NCI-H2029 (cell line): ENCODE results near the gene PXK.
"Not testable (repeated sequence)": the region's sequence is repeated elsewhere in the genome, so short reads cannot be mapped to it uniquely, and the experiment has no call there.

Source experiments
- DNase-seq: peaks from one replicate; lab custom pipeline; 2025; lab: John Stamatoyannopoulos, UW

PXK gene

DNA sequence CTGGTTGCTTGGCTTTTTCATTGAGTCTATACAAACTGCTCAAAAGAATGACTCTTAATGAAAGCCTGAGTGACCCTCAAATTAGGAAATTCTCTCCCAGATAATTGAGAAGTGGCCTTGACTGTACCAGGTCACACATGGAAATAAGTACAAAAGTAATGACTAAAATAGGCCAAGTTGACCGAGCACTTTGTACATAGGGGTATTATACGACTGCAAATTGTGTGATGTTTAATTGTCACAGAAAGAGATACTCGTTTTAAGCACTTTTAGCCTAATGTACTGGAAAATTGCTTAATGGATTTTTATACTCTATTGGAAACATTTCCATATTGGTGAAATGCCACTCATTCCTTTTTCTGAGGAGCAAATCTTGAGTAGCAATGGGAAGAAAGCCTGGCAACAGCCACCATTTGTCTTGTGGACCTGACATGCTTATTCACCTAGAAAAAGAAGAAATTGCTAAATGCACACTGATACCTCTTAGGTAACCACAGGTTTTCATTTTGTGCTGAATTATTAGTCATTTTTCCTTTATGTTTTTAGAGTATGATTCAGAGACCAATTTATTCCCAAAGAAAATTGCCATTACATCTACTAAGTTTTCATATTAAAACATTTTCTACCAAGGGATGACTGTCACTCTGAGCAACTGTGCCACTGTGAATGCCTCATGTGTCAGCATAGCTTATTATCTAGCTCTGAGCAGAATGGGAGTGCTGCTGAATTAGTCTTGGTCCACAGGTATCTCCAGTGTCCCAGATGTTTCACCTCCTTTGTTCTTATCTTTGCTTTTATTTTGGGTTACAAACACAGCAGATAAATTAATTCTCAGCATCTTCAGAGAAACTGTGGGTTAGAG, 8.9 kb upstream of the PXK start:
- no peak for DNase-seq

DNA sequence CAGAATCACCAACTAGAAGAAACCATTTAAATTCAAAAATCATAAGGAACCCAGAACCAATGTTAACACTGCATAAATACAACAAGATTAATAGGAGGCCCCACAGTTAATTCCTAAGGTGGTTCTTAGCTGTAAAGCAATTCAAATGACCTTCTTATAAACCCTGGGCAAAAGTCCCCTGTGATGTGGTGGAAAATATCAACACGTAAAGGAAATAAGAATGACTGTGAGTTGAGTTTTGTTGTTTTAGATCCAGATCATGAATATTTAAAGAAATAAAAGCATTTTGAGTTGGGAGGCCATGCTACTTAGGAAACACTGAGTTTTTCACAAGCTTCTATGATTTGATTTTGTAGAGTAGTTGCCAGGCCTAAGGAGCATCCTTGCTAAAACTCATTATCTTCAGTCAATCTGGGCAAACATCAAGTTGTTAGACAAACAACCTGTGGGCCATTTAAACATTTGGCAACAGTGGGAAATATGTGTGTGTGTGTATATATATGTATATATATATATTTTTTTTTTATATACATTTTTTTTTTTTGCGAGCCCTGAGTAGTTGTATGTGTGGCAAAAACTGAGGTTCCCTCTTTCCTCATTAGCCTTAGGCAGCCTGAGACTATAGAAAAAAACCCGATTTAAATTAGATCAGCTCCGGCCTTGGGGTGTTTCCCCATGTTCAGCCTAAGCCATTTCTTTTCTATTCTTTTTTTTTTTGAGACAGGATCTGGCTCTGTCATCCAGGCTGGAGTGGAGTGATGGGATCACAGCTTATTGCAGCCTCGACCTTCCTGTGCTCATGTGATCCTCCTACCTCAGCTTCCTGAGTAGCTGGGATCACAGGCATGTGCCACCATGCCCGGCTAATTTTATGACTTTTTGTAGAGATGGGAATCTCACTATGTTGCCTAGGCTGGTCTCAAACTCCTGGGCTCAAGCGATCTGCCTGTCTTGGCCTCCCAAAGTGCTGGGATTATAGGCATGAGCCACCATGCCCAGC, 8.0 kb upstream of the PXK start:
- DNase-seq: no peak

DNA sequence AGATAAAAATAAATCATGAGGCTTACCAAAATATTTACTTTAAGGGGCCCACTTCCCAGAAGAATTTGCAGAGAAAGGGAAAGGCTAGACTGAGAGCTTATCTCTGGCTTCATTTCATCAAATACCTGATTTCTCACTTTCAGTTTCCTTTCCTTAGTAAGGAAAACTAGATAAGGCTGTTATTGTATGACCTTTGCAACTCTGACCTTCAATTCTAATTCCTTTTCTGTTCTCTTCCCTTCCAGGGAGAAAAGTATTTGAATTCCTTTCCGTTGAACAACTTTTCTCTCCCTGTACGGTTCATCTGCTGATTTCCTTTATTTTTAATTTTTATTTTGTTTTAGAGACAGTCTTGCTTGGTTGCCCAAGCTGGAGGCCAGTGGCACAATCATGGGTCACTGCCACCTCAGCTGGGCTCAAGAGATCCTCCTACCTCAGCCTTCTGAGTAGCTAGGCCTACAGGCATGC, 7.1 kb upstream of the PXK start:
- DNase-seq: no peak

DNA sequence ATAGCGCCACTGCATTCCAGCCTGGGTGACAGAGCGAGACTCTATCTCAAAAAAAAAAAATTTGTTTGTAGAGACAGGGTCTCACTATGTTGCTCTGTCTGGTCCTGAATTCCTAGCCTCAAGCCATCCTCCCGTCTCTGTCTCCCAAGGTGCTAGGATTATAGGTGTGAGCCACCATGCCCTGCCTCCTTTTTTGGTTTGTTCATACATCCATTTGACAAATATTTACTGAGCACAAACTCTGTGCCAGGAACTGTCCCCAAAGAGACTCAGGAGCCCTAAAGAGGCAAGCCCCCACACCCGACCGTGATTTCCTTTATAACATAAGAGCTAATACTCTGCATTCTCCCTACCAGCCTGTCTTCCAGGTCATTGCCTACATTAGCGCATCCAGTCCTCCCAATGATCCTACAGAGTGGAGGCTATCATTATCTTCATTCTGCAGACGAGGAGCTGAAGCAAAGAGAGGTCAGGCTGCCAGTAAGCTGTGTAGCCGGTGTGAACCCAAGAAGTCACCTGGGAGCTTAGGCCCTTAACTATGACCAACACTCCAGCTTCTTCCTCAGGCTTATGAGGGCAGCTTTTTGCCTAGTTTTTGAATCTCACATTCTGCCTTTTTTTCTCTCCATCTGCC, 6.3 kb upstream of the PXK start:
- no peak for DNase-seq

DNA sequence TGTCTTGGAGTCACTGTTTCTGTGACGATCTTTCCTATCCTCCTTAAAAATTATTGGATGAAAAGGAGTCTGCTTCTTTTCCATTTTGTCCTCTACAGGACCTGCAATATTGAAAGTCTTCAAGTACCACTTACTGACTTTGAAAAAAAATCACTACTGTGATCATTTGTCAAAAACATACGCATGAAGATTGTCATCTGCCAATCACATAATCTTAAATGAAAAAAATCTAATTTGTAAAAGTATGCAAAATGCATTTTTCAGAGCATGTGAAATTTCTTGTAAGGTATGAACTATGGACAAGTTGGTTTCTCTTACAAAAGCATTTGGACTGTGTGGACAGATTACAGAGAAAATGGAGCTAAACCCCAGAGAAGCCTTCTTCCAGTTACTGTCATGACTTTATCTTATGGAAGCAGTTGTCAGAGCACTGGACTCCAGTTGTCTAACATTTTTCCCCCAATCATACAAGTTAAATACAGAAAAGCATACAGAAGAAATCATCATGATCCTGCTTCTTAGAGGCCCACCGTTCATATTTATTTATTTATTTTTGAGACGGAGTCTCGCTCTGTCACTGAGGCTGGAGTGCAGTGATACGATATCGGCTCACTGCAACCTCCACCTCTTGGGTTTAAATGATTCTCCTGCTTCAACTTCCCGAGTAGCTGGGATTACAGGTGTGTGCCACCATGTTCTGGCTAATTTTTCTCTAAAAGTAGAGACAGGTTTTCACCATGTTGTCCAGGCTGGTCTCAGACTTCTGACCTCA, 3.4 kb upstream of the PXK start:
- no peak for DNase-seq

DNA sequence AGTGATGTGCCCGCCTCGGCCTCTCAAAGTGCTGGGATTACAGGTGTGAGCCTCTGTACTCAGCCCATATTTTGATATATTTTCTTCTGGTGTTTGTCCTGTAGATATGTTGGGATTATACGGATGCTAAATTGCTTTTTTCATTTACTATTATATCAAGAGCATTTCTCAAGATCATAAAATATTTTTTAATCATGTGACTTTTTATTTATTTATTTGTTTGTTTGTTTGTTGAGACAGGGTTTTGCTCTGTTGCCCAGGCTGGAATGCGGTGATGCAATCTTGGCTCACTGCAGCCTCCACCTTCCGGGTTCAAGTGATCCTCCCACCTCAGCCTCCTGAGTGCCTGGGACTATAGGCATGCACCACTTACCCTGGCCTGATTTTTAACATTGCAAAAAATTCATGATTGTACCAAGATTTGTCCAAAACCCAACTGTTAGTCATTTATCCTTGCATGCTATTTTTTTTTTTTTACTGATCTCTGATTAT, 2.7 kb upstream of the PXK start:
- DNase-seq: no peak

DNA sequence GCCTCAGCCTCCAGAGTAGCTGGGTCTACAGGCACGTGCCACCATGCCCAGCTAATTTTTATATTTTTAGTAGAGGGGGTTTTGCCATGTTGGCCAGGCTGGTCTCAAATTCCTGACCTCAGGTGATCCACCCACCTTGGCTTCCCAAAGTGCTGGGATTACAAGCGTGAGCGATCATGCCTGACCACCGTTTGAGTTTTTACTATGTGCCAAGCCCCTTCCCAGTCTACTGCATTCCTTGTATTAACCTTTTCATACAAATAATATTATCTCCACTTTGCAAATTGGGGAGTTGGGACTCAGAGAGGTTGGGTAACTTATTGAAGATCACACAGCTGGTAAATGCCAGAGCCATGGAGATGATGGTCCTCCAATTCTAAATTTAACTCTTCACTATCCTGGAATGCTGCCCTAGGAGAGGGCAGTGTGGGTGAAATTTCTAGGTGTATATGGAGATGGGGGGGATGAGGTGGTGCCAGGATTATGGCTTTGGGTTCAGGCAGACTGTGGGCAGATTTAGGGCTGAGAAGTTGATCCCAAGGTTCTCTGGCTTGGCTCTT, 1.0 kb upstream of the PXK start:
- DNase-seq: no peak

DNA sequence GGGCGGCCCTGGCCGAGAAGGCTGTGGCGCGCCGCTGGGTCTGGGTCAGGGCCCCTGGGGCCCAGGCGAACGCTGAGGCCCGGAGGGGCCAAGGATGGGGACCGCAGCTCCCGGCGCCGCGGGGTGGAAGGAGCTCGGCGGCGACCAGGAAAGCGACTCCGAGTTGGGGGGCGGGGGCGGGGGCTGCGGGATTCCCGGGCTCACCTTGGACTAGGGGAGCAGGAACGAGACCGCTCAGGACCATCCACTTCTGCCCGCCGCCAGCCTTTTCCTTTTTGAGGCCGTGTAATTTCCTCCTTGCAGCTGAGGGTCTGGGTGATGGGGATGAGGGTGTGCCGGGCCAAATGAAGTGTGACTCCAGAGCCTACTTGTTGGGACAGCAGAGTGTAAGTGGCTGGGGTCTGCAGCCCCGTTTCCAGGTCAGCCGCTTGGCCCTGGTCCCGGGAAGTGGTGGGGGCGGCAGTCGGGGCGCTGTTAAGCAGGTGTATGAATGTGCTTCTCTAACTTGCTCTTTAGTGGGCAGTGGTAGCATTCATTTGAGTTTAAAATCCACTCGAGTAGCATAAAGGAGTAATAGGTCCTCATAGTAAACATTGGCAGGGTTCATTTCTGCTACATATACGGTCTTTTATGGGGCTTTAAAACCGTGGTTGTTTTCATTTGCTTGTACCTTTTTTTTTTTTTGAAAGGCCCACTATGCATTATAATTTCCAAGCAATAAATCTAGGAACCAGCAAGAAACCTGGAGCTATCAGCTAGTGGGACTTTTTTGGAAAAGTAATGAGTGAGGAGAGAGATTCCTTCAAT, 717 bp downstream of the PXK start:
- no peak for DNase-seq

DNA sequence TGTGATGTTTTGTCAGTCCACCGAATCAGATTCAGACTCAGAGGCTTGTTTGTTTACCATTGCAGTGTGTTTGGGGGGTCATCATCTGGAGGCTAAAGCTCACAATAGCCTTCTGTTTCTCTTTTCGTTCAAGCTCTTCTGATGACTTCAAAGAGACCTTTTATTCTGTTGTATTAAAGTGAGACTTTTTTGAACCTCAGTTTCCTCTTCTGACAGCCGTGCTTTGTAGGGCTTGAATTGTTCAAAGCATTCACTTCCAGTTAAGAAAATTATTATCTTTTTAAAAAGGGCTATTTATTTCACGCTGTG, 1.3 kb downstream of the PXK start:
- DNase-seq: no peak

DNA sequence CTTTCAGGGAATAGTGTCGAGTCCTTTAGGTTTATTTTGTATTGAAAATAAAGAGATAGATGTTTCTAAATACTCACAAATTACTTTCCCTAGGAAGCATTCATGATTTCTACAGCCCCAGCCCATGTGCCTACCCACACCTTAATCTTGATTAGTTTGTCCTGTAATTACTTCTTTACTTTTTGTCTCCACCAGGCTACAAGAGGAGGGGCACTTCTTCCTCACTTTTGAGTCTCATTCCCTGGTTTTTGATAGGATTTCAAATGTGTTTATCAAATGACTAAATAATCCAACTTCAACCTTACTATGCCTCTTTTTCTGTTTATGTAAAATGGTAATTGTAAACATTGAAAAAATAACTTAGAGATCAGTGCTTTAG, 1.8 kb downstream of the PXK start:
- DNase-seq: no peak

DNA sequence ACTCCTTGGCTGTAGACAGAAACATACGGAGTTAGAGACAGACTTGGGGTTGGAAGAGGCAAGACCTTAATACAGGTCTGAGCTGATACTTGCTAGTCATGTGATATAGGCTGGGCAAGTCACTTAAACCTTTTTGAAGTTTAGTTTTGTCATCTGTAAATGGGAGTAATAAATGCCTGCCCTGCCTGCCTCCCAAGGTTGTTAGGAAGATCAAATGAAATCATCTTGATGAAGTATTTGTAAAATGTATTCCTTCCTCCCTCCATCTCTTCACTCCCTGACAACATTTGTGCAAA, 2.9 kb downstream of the PXK start:
- no peak for DNase-seq

DNA sequence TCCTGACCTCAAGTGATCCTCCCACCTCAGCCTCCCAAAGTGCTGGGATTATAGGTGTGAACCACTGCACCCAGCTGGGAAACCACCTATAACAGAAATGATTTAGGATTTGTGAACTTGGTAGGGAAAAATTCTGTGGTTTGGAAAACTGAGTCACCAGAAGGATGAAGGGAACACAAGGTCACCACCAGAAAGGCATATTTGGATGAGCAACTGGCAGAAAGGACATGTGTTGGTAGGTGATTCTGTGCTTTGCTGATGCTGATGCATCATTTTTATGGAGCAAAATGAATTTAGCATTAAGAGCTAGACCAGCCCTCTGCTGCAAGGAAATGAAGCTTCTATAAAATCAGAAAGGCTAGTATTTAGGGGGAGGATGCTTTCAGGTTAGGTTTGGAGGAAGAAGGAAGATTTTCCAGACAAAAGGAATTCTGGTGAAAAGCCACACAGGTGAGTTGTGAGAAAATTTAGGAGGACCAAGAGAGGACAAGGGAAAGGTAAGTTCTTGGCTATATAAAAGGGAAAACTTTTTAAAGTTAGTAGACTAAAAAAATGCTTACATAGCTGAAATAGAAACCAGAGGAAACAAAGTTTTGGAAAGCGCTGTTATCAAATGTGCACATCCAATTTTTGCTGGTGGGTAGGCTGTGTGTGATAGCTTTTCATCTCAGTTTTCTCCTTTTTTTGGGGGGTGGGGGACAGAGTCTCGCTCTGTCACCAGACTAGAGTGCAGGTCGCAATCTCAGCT, 3.6 kb downstream of the PXK start:
- no peak for DNase-seq

DNA sequence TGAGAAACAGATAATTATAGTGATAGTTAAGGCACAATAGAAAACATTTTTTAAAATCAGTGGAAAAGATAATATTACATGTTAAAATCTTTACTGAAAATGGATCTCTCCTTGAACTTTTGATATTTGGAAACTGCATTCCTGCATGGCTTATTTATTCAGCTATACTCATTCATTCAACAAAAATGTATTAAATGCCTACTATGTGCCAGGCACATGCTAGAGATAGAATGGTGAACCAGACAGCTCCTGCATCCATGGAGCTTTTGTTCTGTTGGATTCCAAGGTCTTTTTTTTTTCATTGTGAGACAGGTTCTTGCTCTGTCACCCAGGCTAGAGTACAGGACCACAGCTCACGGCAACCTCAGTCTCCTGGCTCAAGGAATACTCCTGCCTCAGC, 4.5 kb downstream of the PXK start:
- DNase-seq: no peak

DNA sequence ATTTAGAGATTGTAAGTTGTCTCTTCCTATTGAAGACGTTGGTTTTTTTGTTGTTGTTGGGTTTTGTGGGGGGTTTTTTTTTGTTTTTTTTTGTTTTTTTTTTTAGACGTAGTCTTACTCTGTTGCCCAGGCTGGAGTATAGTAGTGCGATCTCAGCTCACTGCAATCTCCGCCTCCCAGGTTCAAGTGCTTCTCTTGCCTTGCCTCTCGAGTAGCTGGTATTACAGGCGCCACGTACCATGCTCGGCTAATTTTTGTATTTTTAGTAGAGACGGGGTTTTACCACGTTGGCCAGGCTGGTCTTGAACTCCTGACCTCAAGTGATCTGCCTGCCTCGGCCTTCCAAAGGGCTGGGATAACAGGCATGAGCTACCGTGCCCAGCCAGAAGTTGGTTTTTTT, 6.5 kb downstream of the PXK start:
- DNase-seq: not testable (repeated sequence)

DNA sequence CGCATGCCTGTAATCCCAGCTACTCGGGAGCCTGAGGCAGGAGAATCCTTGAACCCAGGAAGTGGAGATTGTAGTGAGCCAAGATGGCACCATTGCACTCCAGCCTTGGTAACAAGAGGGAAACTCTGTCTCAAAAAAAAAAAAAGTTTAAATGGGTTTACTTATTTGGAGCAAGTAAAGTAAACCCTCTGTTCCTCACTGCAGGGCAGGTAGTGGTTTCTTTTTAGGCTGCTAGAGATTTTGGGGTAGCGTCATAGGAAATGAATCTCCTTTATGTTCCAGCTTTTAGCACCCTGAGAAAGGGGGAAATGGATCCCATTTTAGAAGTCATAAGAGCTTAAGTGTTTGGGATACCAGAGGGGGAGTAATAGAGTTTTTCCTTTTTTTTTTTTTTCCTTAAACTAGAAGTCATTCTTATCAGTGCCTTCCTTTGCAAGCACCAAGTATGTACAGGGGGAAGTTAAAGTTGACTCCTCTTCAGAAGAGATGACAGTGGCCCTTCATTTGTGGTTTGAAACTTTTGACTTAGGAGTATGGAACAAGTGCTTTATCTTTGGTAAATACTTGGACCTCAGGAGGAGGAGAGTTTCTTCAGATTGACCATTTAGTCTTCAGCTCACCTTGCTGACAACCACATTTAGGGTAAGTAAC, 8.0 kb downstream of the PXK start:
- no peak for DNase-seq

DNA sequence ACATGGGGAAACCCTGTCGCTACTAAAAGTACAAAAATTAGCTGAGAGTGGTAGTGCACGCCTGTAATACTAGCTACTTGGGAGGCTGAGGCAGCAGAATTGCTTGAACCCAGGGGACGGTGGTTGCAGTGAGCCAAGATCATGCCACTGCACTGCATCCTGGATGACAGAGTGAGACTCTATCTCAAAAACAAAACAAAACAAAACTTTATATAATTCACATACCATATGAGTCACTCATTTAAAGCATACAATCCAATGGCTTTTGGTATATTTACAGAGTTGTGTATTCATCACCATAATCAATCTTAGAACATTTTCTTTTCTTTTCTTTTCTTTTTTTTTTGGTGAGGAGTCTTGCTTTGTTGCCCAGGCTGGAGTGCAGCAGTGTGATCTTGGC, 8.7 kb downstream of the PXK start:
- no peak for DNase-seq

DNA sequence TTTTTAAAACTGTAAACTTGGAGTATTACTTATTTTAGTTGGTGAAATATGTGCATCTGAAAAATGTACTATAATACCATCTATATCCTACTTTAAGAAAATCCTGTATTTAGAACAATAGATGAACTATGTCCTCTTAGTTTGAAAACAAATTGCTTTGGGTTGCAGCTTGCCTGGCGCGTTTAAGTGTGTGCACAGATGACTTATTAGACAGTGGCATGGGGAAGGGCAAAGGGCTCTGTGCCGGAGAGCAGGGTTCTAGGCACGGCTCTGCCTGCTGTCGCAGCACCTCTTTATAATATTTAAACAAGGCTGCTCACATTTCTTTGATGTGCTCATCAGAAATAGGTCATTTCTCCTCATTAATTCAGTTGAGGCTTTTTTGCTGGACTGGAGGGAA, 10.0 kb downstream of the PXK start:
- DNase-seq: no peak

DNA sequence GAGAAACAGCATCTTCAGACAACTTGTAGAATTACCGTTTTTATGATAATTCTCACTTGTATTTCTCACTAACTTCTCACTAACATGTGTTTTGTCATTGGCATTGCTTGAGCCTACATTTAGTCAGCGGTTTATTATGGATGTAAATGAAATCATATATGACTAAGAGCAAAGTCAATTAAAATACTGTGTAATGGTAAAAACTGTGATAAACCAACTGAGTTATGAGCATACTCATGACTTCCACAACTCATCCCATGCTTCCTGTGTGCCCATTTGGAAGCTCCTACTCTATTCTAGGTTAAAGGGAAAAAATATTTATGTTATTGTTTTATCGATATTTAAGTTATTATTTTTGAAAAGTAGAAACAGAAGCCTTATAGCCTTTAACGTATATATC, 12.8 kb downstream of the PXK start:
- DNase-seq: no peak

DNA sequence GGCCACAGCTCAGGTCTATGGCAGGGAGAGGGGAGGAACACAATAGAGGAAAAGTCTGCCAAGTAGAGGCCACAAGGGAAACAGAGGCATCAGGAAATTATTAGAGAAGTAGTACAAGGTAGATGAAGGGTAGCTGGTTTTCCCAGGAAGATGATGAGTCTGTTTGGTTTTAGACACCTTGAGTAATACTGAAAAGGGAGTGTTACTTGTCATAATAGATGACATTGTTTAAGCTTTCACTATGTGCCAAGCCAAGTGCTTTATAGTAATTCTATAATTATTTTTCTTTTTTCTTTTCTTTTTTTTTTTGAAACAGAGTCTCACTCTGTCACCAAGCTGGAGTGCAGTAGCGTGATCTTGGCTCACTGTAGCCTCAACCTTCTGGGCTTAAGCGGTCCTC, 13.7 kb downstream of the PXK start:
- DNase-seq: no peak

DNA sequence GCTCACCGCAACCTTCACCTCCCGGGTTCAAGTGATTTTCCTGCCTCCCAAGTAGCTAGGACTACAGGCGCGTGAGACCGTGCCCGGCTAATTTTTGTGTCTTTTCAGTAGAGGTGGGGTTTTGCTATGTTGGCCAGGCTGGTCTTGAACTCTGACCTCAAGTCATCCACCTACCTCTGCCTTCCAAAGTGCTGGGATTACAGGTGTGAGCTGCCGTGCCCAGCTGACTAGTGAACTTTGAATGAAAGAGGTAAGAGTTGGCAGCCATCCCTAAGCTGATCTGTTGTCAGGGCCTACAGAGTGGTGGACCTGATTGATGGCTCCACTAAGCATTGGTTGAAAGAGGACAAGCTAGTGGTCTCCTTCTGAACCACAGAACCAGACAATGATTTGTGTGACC, 15.3 kb downstream of the PXK start:
- no peak for DNase-seq
